DMS114 treated with DMSO at 0.1 percent for 48 hours (cell line): ENCODE data around the gene SMYD5.

ENCODE experiments used
- DNase-seq: peaks from one replicate; lab custom pipeline; 2025; ENCODE audit not compliant: unreplicated experiment; lab: John Stamatoyannopoulos, UW

Gene SMYD5

DNA sequence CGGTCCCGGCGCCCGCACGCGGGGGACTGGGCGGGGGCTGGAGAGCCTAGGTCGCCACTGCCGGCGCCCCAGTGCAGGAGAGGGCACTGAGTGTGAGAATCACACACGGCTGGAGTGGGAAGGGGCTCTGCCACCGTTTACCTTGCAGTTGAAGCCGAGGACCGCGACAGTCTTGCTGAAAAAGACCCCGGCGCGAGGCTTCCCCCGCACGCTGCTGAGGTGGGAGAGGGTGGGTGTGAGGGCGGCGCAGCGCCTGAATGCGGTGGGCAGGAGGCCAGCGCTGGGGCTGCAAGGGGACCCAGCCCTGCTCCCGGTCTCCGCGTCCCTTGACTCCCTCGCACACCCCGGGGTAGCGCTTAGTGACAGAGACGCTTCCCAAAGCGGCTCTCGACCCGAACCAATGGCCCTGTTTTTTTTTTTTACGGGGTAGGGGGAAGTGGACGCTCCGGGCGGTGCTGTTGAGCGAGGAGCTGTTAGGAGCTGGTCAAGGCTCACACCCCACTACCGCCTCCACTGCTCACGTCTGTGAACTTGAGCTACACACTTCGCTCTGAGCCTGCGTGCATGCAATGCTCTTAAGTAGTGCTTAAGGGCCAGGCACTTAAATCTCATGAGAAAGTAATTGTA lies 10.9 kb upstream of the SMYD5 start:
- DNase-seq: no peak

DNA sequence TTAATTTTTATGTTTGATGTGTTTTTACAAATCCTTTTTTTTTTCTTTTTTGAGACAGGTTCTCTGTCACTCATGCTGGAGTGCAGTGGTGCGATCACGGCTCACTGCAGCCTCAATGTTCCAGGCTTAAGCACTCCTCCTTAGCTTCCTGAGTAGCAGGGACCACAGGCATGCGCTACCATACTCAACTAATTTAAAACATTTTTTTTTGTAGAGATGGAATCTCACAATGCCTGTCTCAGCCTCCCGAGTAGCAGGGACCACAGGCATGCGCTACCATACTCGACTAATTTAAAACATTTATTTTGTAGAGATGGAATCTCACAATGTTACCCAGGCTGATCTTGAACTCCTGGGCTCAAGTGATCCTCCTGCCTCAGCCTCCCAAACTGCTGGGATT lies 8.4 kb upstream of the SMYD5 start:
- no peak for DNase-seq

DNA sequence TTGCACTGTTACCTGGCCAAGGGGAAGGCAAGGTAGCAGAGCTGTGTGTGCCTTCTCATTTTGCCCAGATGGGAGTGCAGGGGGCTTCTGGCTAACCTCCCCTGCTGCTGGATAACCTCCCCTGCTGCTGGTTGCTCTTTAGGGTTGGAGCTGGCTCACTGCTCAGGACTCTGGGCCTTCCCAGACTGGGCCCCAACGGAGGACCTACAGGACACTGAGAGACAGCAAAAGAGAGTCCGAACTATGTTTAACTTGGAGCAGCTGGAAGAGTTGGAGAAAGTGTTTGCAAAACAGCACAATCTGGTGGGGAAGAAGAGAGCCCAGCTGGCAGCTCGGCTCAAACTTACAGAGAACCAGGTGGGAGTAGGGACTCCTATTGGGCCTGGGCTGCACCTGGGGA lies 5.8 kb upstream of the SMYD5 start:
- no peak for DNase-seq

DNA sequence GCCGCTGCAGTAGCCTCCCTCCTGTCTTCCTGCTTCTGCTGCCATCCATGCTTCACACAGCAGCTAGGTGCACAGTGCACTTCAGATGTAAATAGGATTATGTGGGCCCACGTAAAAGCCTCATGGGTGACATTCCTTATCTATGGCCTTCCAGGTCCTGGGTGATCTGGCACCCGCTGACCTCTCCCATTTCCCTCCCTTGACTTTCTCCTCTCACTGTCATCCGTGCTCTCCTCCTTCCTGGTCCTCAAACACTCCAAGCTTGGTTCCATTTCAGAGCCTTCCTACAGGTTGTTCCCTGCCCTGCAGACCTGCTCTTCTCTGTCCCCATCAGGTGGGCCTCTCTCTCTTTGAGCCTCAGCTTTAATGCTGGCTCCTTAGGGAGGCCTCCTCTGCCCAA lies 4.0 kb upstream of the SMYD5 start:
- DNase-seq: no peak

DNA sequence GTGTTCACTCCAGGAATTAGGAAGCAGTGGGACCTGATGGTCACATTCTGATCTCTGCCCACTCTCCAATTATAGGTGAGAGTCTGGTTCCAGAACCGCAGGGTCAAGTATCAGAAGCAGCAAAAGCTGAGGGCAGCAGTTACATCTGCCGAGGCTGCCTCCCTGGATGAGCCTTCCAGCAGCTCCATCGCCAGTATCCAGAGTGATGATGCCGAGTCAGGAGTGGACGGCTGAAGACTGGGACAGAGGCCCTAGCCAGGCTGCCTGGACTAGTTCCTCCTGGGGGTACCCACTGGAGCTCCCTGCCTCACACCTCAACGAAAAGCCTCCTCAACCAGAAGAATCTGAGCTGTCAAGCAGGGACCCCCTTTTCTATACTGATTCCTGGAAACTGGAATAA lies 3.3 kb upstream of the SMYD5 start:
- no peak for DNase-seq

DNA sequence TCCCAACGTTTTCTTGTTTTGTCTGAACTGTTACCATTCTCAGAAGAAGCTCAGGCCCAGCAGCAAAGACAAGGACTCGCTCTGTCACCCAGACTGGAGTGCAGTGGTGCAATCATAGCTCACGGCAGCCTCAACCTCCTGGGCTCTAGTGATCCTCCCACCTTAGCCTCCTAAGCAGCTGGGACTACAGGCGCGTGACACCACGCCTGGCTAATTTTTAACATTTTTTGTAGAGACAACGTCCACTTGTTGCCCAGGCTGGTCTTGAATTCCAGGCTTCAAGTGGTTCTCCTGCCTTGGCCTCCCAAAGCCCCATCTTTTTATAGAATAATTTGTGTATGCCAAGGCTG lies 2.0 kb upstream of the SMYD5 start:
- DNase-seq: no peak

DNA sequence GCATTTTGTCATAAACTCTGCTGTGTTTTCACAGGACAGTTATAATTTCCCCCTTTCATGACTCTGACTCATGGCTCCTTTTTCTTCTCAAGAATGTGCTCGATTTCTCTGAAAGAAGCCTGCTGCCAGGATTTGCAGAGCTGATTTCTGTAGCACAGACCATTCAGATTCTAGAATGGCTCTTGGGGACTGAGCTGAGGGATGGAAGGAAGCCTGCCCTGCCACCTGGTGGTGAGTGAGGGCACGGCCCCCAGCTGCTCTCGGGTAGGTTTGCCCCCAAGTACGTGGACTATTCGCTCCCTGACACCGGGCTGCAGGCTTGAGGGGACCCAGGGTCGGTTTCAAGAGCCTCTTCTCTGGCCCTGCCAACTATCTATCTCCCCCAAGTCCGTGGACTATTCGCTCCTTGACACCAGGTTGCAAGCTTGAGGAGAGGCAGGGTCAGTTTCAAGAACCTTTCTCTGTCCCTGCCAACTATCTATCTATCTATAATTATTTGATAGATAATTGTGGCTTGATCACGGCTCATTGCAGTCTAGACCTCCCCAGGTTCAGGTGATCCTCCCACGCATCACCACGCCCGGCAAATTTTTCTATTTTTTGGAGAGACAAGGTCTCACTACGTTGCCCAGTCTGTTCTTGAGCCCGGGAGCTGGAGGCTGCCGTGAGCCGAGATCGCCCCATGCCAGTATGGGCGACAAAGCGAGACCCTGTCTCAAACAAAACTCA lies 1.4 kb upstream of the SMYD5 start:
- DNase-seq: peak; percentile 67

DNA sequence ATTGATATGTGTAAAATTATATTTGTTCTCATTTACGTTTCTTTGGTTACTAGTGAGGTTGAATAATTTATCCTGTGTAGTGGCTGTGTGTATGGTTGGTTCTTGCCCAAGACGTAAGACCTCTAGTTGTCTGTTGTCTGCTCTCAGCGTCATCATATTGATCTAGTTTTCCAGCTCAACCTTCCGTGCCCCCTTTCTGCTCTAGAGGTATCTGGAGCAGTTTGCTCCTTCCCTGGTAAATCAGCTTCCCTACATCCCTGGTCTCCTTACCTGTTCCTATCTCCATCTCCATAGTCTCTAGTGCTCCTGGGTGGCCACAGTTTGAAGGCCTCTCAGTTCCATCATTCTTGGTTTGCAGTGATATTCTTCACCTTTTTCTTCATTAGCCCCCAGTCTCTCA lies 1.2 kb downstream of the SMYD5 start:
- DNase-seq: no peak

DNA sequence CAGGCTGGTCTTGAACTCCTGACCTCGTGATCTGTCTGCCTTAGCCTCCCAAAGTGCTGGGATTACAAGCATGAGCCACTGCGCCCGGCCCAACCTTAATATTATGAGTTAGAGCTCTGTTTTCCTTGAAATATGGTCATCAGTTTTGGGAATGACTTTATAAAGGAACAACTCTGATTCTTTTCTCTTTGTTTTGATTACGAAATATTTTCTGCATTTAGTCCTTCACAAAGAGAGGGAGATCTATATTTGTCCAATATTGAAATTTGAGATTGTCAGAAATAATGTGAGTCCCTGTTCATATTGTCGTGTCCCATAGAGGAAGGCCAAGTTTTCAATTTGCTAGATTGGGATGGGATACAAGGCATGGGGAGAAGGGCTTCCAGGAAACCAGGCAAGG lies 3.1 kb downstream of the SMYD5 start:
- no peak for DNase-seq

DNA sequence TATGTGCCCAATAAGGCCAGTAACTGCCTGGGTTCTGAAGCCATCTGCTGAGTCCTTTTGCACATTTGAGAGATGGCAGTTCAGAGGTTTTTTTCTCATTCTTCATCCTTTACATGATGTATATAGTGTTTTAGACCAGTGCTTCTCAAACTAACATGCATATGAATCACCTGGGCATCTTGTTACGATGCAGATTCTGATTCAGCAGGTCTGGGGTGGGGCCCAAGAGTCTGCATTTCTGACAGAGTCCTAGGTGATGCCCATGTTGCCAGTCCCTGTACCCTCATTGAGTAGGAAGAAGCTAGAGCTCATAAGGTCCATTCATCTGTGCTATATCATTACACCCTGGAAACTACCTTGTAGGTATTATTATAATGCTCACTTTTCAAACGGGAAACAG lies 3.8 kb downstream of the SMYD5 start:
- no peak for DNase-seq

DNA sequence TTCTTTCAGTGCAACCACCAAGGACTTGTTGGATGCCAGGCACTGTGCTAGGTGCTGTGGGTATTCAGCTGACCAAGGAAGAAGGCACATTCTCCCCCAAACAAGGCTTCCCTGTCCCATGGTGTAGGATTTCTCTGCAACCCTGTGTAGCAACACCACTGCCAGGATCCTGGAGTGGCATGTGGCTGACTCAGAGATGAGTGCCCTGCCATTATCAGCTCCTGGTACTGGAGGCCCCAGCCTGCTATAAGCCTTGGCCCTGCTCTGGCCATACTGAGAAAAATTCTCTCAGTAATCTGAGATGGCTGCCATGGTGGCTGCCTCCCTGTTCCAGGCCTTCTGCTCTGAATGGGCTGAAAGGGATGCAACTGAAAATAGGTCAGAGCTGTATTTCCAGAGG lies 4.3 kb downstream of the SMYD5 start:
- no peak for DNase-seq

DNA sequence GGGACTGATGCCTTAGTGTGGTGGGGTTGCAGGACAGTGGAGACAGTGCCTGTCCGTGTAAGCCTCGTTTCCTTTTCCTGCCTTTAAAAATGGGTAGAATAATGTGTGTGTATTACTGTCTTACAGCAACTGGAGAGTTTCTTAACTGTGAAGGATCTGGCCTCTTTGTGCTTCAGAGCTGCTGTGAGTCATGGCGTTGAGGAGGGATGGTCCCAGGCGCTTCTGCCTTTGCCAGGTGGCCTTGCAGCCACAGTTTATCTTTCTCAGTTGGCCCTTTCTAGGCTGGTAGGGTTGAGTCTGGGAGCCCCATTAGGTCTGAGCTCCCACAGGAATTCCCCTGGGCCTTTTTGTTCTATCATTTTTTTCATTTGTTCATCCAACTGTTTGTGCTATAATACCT lies 9.8 kb downstream of the SMYD5 start:
- no peak for DNase-seq

DNA sequence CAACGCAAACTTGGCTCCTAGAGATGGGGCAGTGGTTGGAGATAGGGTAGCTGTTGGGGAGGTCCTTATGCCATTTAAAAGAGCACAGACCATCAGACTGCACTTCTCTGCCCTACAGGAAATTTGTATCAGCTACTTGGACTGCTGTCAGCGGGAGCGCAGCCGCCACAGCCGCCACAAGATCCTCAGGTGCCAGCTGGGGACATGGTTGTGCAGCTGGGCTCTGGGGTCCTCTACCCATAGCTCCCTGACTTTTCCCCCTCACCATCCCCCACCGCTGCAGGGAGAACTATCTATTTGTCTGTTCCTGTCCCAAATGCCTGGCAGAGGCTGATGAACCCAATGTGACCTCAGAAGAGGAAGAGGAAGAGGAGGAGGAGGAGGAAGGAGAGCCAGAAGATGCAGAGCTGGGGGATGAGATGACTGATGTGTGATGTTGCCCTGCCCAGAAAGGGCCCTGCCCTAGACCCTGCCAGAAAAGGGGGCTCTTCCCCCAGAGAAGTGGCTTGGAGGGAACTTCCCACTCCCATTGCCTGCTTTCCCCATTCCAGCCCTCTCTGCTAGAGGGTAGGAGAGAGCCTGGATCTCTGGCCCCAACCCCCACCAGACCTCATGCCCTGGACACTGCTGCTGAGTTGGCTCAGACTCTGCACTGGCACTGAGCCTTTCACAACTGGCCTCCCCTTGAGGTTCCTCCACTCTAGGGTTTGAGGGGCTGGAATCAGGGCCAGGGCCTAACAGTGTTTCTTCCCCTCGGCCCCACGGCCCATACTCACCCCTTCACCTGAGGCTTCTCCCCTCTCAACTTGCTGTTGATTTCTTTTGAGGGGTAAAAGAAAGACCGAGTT lies 11.7 kb downstream of the SMYD5 start:
- DNase-seq: no peak

DNA sequence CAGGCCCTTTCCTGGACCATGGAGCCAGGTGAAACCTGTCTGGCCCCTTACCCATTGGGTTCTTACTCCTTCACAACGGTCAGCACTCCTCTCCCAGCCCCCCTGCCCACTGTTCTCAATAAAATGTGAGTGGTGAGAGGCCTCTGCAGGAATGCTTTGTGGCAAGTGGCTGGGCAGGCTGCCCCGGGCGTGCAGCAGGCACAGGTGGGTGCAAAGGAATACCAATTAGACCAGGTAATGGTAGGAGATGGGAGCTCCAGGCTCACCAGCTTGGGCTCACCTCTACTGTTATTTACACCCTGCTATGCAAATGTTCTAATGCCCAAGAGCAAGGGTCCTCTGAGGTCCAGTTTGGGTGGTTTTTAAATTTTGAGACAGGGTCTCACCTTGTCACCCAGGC lies 13.0 kb downstream of the SMYD5 start:
- no peak for DNase-seq

DNA sequence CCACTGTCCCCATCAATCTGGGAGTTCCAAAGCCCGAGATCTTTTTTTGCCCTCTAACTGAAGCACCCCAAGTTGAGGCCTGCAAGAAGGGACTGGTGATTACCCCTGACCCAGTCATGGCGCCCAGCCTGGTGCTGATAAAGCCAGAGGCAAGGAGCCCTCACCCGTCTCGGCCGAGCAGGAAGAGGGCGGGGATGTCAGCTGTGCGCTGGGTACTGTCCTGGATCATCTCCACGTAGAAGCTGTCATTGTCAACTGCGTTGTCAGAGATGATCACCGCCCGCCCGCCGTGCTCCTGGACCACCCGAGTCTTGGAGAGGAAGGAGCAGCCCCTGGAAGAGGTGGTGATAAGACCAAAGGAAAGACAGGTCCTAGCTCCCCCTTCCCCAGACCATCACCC lies 14.6 kb downstream of the SMYD5 start:
- DNase-seq: no peak

DNA sequence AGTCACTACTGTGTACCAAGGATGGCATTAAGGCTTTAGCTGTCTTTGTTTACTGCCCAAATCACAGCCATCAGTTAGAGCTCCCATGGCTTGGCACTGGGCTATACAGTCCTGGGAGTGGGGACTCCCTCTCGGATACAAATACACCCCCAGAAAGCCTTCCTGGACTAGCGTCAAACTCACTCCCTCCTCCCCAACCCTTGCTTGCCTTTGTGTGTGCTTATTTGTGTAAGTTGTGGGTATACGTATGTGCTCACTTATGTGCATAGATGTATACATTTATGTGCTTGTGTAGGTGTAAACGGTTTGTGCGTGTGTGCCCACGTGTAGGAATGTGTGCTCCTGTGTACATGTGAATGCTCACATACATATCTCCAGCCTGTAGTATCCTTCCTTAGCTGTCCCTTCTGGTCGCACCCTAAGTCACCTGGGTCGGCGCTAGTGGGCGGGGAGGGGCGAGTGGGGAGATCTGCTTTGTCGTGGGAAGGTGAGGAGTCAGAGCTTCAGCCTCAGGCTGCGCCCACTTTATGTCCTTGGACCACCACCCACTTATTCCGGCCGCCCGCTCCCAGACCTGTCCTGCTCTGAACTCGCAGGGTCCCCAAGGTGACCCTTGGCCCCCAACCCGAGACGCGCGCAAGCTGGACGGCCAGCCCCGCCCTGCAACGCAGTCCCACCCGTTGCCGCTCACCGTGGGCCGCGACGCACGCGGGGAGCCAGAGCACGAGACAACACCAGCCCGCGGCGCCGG lies 18.5 kb downstream of the SMYD5 start:
- DNase-seq: no peak

DNA sequence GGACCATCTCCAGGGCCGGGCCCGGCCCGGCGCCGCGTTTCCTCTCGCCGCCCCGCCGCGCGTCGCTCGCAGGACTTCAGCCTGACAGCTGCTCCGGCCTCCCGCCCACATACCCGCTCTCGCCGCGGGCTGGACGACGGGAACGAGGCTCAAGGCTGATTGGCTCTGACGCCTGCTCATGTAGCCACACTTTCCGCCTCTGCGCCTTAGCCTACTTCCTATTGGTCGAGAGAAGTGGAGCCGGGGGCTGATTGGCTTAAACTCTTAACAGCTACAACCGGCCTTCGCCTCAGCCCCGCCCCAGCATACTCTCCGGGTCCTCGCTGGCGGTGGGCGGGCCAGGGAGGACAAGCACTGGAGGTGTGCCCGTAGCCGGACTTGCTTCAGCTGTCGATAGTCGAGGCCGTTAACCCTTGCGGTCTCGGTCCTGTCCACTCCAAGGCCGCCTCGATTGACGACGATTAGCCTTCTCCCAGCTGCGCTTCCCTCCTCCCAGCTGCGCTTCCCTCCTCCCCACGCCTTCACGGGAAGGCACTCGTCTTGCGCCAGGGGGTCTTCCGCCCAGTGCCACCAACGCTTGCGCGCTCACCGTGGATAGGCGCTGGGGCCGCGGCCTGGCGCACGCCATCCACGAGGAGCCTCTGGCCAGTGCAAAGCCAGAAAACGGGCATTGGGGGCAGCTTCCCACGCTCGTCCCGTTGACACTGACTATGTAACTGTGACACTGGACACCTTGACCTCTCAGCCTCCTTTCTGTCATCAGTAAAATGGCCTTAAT lies 19.3 kb downstream of the SMYD5 start, which contains the start of gene PRADC1:
PRADC1 (minus strand) TSS at position 86 of the 778 bp plus-strand sequence; CDS start at position 7, 79 bp downstream.
- peak; percentile 100 for DNase-seq

DNA sequence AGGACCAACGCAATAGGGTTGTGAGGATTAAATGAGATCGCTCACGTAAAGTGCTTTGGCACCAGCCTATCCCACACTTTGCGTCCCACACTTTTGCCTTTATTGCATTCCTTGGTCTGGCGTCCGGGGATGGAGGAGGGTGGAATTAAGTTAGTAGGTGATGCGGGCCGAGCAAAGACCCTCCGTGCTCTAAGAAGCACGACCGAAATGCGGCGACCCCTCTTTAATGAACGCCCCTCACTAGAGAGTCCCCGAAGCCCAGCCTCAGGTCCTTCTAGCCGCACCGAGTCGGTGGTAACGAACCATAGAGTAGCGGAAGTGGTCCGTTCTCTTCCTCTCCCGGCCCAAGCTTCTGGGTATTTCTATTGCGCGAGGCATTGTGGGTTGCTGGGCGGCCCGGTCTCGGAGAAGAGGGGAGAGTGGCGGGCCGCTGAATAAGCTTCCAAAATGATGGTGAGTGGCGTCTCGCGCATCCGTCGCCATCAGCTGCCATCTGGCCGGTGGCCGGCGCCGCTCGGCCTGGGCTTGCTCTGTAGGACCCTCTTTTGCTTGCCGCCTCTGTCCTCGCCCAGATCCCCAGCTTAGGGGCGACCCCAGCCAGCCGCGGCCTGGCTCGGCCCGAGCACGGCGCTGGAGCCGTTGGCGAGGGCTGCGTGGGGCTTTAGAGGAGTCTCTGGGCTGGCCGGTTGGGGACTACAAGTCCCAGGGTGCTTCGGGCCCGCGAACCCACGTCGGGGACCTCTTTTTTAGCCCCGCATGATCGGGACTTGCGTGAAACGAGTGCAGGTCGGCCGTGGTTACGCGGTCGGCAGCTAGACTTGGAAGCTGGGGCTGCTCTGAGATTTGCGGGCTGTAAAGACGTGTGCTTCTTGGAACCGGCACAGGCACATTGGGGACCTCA lies 20.1 kb downstream of the SMYD5 start, which contains the start of gene CCT7:
CCT7 (plus strand) TSS at position 377 of the 901 bp plus-strand sequence; CDS start at position 448, 71 bp downstream.
- peak; percentile 92 for DNase-seq

DNA sequence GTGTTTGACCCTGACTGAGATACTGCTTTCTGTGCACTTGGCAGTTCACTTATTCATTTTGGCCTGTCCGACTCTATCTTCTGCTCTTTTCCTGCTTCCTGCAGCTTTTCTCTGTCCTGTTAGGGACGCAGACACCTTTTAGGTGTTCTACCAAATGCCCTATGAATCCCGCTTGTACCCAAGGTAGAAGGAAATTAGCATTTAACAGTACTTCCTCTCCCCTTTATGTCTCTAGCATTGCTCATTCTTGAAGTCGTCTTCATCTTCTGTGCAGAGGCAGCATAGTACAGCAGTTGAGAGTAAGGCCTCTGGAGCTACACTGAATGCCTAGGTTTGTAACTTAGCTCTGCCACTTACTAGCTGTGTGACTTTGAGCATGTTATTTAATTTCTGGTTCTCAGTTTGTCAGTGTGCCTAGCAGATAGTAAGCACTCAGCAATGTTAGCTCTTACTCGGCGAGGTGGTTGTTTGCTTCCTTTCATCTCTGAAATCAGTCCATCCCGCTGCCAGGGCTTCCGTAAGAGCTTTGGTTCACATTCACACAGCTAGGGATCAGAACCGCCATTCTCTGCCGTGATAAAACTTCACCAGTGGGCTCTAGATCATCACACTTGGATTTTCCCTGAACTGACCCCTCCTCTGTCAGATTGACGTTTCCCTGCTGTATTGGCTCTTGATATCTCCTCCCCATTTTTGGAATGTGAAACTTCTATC lies 21.4 kb downstream of the SMYD5 start:
- no peak for DNase-seq
